ENCODE measurements around the gene CACNA1D.

The CACNA1D gene

DNA sequence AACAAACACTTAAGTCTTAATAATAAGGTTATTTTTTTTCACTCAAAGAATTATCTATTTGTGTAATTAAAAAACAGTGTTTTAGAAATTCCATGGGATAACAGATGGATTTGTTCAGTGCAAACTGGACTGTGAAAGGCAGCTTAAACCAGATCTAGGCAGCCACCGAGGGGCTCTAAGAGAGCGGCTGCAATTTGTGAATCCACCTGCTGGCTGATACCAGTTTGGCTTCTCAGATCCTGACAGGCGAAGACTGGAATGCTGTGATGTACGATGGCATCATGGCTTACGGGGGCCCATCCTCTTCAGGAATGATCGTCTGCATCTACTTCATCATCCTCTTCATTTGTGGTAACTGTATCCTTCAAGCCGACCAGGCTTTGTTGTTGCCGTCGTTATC lies 232.2 kb downstream of the CACNA1D start:
- no peaks in the 10 kb centered on the region for H3K4me1 ChIP-seq (ENCODE audit: insufficient read depth, low read length)
- no peaks in the 10 kb centered on the region for H3K36me3 ChIP-seq (ENCODE audit: insufficient read depth, low read length)
- H3K9ac ChIP-seq (ENCODE audit: low read depth, low read length) = no peak overlapping the region
- no peaks in the 10 kb centered on the region for H3K9me3 ChIP-seq (ENCODE audit: control insufficient read depth, insufficient read depth, low read length)

DNA sequence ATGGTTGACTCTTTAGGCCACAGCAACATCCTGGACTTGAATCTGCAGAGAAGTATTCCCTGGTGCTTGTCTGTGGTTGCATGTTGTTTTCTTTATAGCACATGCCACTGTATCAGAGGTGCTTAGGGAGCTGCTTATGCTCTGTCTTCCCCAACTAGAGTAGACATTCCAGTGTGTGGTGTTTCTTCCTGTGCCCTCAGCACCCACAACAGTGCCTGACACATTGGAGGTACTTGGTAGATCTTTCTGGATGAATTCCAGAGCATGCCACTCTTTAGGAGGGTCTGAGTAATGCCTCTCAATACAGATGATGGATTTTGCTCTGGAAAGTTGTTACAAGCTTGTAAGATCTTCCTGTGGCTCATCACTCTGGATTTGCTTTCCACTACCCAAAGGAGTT lies 234.2 kb downstream of the CACNA1D start:
- Histone ChIP-seq H3K36me3 (ENCODE audit: insufficient read depth, low read length) (no peaks in the 10 kb centered on the region), H3K9me3 (ENCODE audit: control insufficient read depth, insufficient read depth, low read length) (no peaks in the 10 kb centered on the region), H3K4me1 (ENCODE audit: insufficient read depth, low read length) (no peaks in the 10 kb centered on the region), H3K9ac (ENCODE audit: low read depth, low read length) (no peak overlapping the region)

DNA sequence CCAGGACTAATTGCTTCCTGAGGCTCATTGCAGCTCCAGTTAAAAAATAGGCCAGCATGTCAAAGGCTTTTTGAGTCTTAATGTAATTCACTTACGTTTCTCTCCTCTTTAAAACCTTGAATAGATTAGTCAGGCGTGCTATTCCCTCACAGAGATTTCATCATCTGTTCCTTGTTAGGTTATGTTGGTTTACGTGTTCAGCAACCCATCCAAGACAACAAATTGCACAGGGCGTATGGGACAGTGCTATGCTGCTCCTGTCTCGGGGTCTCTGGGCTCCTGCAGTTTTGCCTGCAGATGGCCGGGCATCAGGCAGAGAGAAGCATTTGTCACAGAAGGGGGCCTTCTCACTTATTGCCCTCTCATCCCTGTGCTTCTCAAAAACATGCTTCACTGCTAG lies 234.7 kb downstream of the CACNA1D start:
- Histone ChIP-seq H3K4me1 (ENCODE audit: insufficient read depth, low read length) (no peaks in the 10 kb centered on the region), H3K9ac (ENCODE audit: low read depth, low read length) (no peak overlapping the region), H3K36me3 (ENCODE audit: insufficient read depth, low read length) (no peaks in the 10 kb centered on the region), H3K9me3 (ENCODE audit: control insufficient read depth, insufficient read depth, low read length) (no peaks in the 10 kb centered on the region)

DNA sequence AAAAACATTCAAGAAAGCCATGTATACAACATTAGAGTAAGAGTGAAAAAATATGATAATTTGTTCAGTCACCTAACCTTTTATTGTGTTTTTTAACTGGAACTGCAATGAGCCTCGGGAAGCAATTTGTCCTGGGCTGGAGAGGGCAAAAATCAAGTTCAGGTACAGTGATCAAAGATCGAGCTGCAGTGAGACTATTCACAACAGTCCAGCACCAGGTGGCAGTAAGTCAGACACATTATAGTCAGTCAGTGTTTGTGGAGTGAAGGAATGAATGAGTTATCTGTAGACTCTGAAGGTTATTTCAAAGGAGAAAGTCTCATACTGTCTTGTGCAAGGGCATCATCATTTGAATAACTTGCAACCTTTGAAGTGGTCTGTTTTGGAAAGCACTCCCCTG lies 235.2 kb downstream of the CACNA1D start:
- no peaks in the 10 kb centered on the region for H3K4me1 ChIP-seq (ENCODE audit: insufficient read depth, low read length)
- H3K9me3 ChIP-seq (ENCODE audit: control insufficient read depth, insufficient read depth, low read length) = no peaks in the 10 kb centered on the region
- H3K9ac ChIP-seq (ENCODE audit: low read depth, low read length) = no peak overlapping the region
- H3K36me3 ChIP-seq (ENCODE audit: insufficient read depth, low read length) = no peaks in the 10 kb centered on the region

DNA sequence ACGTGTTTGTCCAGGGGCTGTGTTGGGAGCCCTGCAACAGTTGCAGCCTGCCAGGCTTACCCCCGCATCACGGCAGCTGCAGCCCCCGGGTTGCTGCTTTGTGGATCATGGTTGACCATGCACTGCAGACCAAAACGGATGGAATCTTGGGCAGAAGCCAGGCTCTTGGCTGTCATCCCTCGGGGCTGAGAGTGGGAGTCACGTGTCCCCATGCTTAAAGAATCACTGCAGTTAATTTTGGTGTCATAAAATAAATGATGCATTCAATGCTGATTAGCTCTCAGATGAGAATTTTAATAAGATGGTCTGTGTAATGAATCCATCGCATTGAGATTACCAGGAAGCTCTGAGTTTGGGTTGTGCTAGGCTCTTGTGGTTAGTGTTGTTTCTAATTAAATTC lies 236.2 kb downstream of the CACNA1D start:
- Histone ChIP-seq H3K36me3 (ENCODE audit: insufficient read depth, low read length) (no peaks in the 10 kb centered on the region), H3K4me1 (ENCODE audit: insufficient read depth, low read length) (no peaks in the 10 kb centered on the region), H3K9me3 (ENCODE audit: control insufficient read depth, insufficient read depth, low read length) (no peaks in the 10 kb centered on the region), H3K9ac (ENCODE audit: low read depth, low read length) (no peak overlapping the region)

DNA sequence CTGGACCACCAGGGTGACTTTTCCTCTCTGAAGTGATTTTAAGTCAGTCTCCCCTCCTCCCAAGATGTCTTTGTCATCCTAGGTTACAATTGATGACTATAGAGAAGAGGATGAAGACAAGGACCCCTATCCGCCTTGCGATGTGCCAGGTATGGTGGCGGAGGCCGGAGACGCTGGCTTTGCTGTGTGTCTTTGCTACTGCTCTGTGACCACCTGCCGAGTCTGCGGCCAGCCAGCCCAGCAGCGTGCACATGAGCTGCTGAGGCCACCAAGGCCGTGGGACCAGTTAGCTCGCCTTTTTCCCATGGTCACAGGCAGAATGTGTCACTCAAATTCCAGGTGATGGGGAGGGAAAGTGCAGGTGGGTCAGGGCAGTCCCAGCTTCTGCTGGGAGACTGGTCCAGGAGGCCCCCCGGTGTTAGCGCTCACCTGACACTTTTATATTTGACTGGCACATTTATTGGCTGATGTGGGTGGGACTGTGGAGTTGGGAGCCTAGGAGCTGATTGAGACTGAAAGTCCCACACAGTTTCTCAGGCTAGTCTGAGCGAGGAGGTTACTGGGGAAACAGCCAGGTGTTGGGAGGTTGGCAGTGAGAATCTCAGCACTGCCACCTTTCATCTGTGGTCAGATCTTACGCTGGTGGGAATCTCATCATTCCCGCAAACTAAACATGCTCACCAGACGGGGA lies 237.7 kb downstream of the CACNA1D start:
- H3K36me3 ChIP-seq (ENCODE audit: insufficient read depth, low read length) = no peaks in the 10 kb centered on the region
- no peaks in the 10 kb centered on the region for H3K9me3 ChIP-seq (ENCODE audit: control insufficient read depth, insufficient read depth, low read length)
- no peaks in the 10 kb centered on the region for H3K4me1 ChIP-seq (ENCODE audit: insufficient read depth, low read length)
- no peak overlapping the region for H3K9ac ChIP-seq (ENCODE audit: low read depth, low read length)

GRCh38 chr3:53733446-53733845 lies 239.0 kb downstream of the CACNA1D start:
- Histone ChIP-seq H3K4me1 (ENCODE audit: insufficient read depth, low read length) (no peaks in the 10 kb centered on the region), H3K9me3 (ENCODE audit: control insufficient read depth, insufficient read depth, low read length) (no peaks in the 10 kb centered on the region), H3K36me3 (ENCODE audit: insufficient read depth, low read length) (no peaks in the 10 kb centered on the region), H3K9ac (ENCODE audit: low read depth, low read length) (no peak overlapping the region)

DNA sequence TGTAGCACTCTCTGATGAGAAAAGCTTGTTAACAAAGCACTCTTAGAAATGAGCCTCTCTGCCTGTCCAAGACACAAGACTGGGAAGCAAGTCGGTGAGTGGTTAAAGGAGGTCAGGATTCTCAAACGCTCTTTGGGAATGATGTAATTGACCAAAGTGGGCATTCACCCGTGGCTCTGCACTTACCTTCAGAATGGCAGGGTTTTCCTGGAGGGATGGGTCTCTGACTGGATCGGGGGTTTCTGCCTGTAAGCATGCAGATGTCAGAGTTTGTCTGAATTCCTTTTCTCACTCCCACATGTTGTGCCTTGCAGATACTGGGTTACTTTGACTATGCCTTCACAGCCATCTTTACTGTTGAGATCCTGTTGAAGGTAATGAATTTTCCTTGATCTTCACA lies 245.6 kb downstream of the CACNA1D start:
- H3K9me3 ChIP-seq (ENCODE audit: control insufficient read depth, insufficient read depth, low read length) = no peaks in the 10 kb centered on the region
- H3K9ac ChIP-seq (ENCODE audit: low read depth, low read length) = no peak overlapping the region
- H3K4me1 ChIP-seq (ENCODE audit: insufficient read depth, low read length) = no peaks in the 10 kb centered on the region

DNA sequence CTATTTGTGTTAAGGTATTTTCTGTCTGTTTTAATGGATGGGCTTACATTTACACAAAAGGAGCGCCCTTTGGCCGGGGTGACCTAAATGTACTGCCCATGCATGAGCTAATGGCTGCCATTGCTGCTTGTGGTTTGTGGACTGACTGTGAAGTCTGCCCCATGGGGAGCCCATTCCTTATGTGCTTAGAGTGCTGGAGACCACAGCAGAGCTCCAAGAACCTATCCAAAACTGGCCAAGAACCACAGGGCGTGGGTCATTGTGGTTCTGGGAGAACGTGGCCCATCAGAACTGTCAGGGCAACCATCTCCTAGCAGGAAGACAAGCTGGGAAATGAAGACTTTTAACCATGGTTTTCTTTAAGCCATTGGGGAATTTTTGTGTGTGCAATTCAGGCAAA lies 246.5 kb downstream of the CACNA1D start:
- no peaks in the 10 kb centered on the region for H3K9me3 ChIP-seq (ENCODE audit: control insufficient read depth, insufficient read depth, low read length)
- H3K4me1 ChIP-seq (ENCODE audit: insufficient read depth, low read length) = no peaks in the 10 kb centered on the region
- H3K36me3 ChIP-seq (ENCODE audit: insufficient read depth, low read length) = no peaks in the 10 kb centered on the region
- H3K9ac ChIP-seq (ENCODE audit: low read depth, low read length) = no peak overlapping the region

More for the DNA sequence above, 245.6 kb downstream of the CACNA1D start:
- H3K36me3 ChIP-seq (ENCODE audit: insufficient read depth, low read length) = no peaks in the 10 kb centered on the region

- Histone ChIP-seq H3K9ac (ENCODE audit: low read depth, low read length) (no peak overlapping the region), H3K9me3 (ENCODE audit: control insufficient read depth, insufficient read depth, low read length) (no peaks in the 10 kb centered on the region), H3K4me1 (ENCODE audit: insufficient read depth, low read length) (peaks cover 12% of the 10 kb centered on the region), H3K36me3 (ENCODE audit: insufficient read depth, low read length) (no peaks in the 10 kb centered on the region)
Observed at GRCh38 chr3:53744351-53744750, 249.9 kb downstream of the CACNA1D start.

GRCh38 chr3:53747559-53747958 lies 253.1 kb downstream of the CACNA1D start:
- Histone ChIP-seq H3K9ac (ENCODE audit: low read depth, low read length) (no peak overlapping the region), H3K4me1 (ENCODE audit: insufficient read depth, low read length) (peaks cover 12% of the 10 kb centered on the region), H3K9me3 (ENCODE audit: control insufficient read depth, insufficient read depth, low read length) (no peaks in the 10 kb centered on the region), H3K36me3 (ENCODE audit: insufficient read depth, low read length) (no peaks in the 10 kb centered on the region)

DNA sequence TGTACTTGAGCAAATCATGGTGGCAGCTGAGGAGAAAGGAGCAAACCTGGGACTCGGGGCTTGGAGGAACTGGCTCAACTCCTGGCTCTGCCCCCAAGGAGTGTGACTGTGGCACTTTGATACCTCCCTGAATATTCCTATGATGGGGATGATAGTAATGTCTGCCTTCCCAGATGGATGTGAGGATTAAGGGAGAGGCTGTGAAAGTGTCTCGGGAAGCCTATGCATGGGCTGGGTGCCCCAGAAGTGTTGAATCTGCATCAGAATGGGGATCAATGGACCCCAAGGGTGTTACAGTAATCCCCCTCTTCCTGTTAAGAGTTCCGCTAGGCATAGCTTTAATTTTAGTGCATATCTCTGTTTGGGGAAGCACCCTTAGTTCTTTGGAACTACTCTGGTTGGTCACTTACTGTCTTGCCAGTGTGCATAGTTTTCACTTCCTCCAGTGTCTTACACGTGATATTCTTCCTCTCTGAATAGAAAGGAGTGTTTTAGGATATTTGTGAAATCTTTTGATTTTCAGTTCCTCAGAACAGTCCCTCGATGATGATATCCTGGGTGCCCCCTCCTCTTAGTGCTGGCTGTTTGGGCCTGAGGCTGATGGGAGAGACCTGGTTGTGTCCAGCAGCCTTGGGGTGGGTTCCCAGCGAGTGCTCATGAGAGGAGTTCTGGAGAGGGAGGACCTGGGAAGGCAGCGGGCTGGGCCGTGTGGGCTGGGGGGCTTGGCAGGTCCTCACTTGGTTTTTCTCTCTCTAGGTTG lies 254.3 kb downstream of the CACNA1D start:
- Histone ChIP-seq H3K36me3 (ENCODE audit: insufficient read depth, low read length) (no peaks in the 10 kb centered on the region), H3K9ac (ENCODE audit: low read depth, low read length) (no peak overlapping the region), H3K9me3 (ENCODE audit: control insufficient read depth, insufficient read depth, low read length) (no peaks in the 10 kb centered on the region), H3K4me1 (ENCODE audit: insufficient read depth, low read length) (peaks cover 20% of the 10 kb centered on the region)

- Histone ChIP-seq H3K9ac (ENCODE audit: low read depth, low read length) (no peak overlapping the region), H3K4me1 (ENCODE audit: insufficient read depth, low read length) (peaks cover 23% of the 10 kb centered on the region), H3K36me3 (ENCODE audit: insufficient read depth, low read length) (no peaks in the 10 kb centered on the region), H3K9me3 (ENCODE audit: control insufficient read depth, insufficient read depth, low read length) (no peaks in the 10 kb centered on the region)
Observed at GRCh38 chr3:53749448-53749847, 255.0 kb downstream of the CACNA1D start.

- no peaks in the 10 kb centered on the region for H3K36me3 ChIP-seq (ENCODE audit: insufficient read depth, low read length)
- H3K9ac ChIP-seq (ENCODE audit: low read depth, low read length) = no peak overlapping the region
- H3K4me1 ChIP-seq (ENCODE audit: insufficient read depth, low read length) = peaks cover 23% of the 10 kb centered on the region
- H3K9me3 ChIP-seq (ENCODE audit: control insufficient read depth, insufficient read depth, low read length) = no peaks in the 10 kb centered on the region
Observed at GRCh38 chr3:53750253-53751210, 256.1 kb downstream of the CACNA1D start.

All from ES-I3 (cell line).